Activated CD4-positive, alpha-beta T cell treated with anti-CD3 and anti-CD28 coated beads for 36 hours (primary cell): Measurements from ENCODE around the gene FAAH. TPM values are rescaled to one million over a fixed set of nuclear protein-coding genes. Genes with fewer than 3 reads are reported as not detected.

Experiments
- ATAC-seq: fragments of 200-7000 bp; cut with Tn5 transposase; one replicate; pipeline ENCODE4 v1.10.0; 2021; ENCODE audit warnings: mild to moderate bottlenecking, moderate library complexity
- CTCF ChIA-PET: fragments of 350-600 bp; sonication (Branson Sonifier 250); formaldehyde crosslinking; loops from one replicate; lab custom pipeline; 2021; ENCODE audit warnings: antibody characterized with exemption; lab: Charles Lee
- POLR2A ChIA-PET: fragments of 350-600 bp; sonication (Branson Sonifier 250); formaldehyde crosslinking; loops from one replicate; lab custom pipeline; 2021; ENCODE audit warnings: antibody characterized with exemption, inconsistent platforms; lab: Charles Lee
- DNase-seq: peaks from one replicate; pipeline ENCODE4 v3.0.0-alpha.2; 2020
- H3K27ac Mint-ChIP-seq: one replicate; pipeline ENCODE4 v1.8.0; 2021; ENCODE audit warnings: mixed read lengths
- H3K27me3 Mint-ChIP-seq: one replicate; pipeline ENCODE4 v1.8.0; 2021; ENCODE audit warnings: mixed read lengths
- H3K36me3 Mint-ChIP-seq: one replicate; pipeline ENCODE4 v1.8.0; 2021; ENCODE audit warnings: low read depth, mixed read lengths
- H3K4me1 Mint-ChIP-seq: one replicate; pipeline ENCODE4 v1.8.0; 2021; ENCODE audit warnings: mixed read lengths
- H3K4me3 Mint-ChIP-seq: one replicate; pipeline ENCODE4 v1.8.0; 2021; ENCODE audit warnings: mild to moderate bottlenecking, moderate library complexity, mixed read lengths
- H3K9me3 Mint-ChIP-seq: one replicate; pipeline ENCODE4 v1.8.0; 2021; ENCODE audit warnings: low read depth, mixed read lengths
- intact Hi-C, 2 experiments: fragments of 100-400 bp; cut with DNase I in 1 of 2; cut with micrococcal nuclease in 1 of 2; formaldehyde crosslinking; loops; one replicate each; pipeline versions ENCODE4 v1.14.2 to v1.15.1; 2022 to 2024; cut with DNase I, micrococcal nuclease
- total RNA-seq, 2 experiments: library from RNA; stranded (reverse); gene quantifications; one replicate each; pipeline ENCODE4 v1.2.3, GENCODE V29; 2021

The FAAH gene
- total RNA-seq, 2 experiments from 2014 or later, result 5.3 to 7.5 TPM

DNA sequence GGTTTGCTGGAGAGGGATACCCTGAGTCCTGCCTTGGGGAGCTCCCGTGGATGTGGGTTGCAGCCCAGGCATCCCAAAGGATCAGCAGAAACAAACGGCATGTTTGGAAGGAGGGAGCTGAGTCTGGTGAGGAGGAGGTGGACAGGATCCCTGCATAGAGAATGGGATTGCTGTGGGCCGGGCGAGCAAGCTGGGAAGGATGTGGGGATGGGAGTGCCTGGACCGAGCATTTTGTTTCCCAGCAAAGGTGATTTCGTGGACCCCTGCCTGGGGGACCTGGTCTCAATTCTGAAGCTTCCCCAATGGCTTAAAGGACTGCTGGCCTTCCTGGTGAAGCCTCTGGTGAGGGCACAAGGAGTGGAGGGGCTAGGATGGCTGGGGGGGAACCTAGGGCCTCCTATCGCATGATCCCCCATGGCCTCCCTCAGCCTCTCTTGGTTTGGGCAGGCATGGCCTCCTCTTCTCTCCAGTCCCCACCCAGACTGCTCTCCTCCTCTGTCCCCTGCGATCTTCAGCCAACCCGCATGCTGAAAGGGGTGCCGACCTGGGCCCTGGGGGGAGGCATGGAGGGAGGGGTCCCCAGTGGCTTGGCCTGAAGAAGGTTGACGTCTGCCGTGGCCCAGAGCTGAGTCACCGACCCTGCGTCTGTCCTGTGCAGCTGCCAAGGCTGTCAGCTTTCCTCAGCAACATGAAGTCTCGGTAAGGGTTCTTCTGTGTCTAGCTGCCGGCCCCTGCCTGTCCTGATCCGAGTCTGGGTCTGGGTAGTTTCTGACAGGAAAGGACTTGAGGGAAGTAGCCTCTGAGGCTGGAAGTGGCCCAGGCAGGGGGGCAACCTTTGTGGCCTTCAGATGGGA lies 16.3 kb downstream of the FAAH start:
- intact Hi-C loops, result no loop called here
- Mint-ChIP-seq H3K36me3 (no peaks in the 10 kb centered on the region), H3K27ac (no peak overlapping the region), H3K4me3 (no peak overlapping the region), H3K27me3 (no peaks in the 10 kb centered on the region), H3K9me3 (no peaks in the 10 kb centered on the region), H3K4me1 (no peaks in the 10 kb centered on the region)
- no peak for ATAC-seq
- DNase-seq, result no peak
- ChIA-PET CTCF (interaction anchor here (0.5 to 1.7 kb wide), 8 partner anchors 11 to 119 kb away, joined by 3 to 7 read pairs (median 4); no protein-coding TSS in a partner anchor), POLR2A (no interaction called here)

GRCh38 chr1:46411010-46411405 lies 16.9 kb downstream of the FAAH start:
- POLR2A ChIA-PET, result no interaction called here
- Mint-ChIP-seq H3K36me3 (no peaks in the 10 kb centered on the region), H3K27me3 (no peaks in the 10 kb centered on the region), H3K4me3 (no peak overlapping the region), H3K27ac (no peak overlapping the region), H3K4me1 (no peaks in the 10 kb centered on the region), H3K9me3 (no peaks in the 10 kb centered on the region)
- no peak for ATAC-seq
- intact Hi-C loops, result no loop called here
- CTCF ChIA-PET, result interaction anchor here (1.0 to 1.3 kb wide), 3 partner anchors 11 to 36 kb away, joined by 3 to 7 read pairs (median 4); no protein-coding TSS in a partner anchor
- no peak for DNase-seq

GRCh38 chr1:46411601-46412341 lies 17.7 kb downstream of the FAAH start:
- ATAC-seq (peak; percentile 20), DNase-seq (peak; percentile 51)
- intact Hi-C loops, result no loop called here
- no peak overlapping the region for H3K4me3 Mint-ChIP-seq
- no peak overlapping the region for H3K27ac Mint-ChIP-seq
- H3K4me1 Mint-ChIP-seq, result no peaks in the 10 kb centered on the region
- CTCF ChIA-PET, result interaction anchor here (0.6 to 1.1 kb wide), 3 partner anchors 10 to 35 kb away, joined by 4 to 7 read pairs (median 4); no protein-coding TSS in a partner anchor
- POLR2A ChIA-PET, result no interaction called here
- H3K36me3 Mint-ChIP-seq, result no peaks in the 10 kb centered on the region
- H3K27me3 Mint-ChIP-seq, result no peaks in the 10 kb centered on the region
- no peaks in the 10 kb centered on the region for H3K9me3 Mint-ChIP-seq

GRCh38 chr1:46412893-46413595 lies 18.9 kb downstream of the FAAH start:
- no peaks in the 10 kb centered on the region for H3K36me3 Mint-ChIP-seq
- no peak overlapping the region for H3K27ac Mint-ChIP-seq
- no peaks in the 10 kb centered on the region for H3K27me3 Mint-ChIP-seq
- POLR2A ChIA-PET, result no interaction called here
- ATAC-seq (no peak), DNase-seq (no peak)
- intact Hi-C loops, result no loop called here
- no peak overlapping the region for H3K4me3 Mint-ChIP-seq
- no peaks in the 10 kb centered on the region for H3K4me1 Mint-ChIP-seq
- H3K9me3 Mint-ChIP-seq, result no peaks in the 10 kb centered on the region
- CTCF ChIA-PET, result interaction anchor here (1.0 to 2.0 kb wide), 4 partner anchors 9 to 34 kb away, joined by 3 to 5 read pairs (median 4); no protein-coding TSS in a partner anchor

GRCh38 chr1:46413596-46413985 lies 19.5 kb downstream of the FAAH start:
- H3K36me3 Mint-ChIP-seq, result no peaks in the 10 kb centered on the region
- no peak overlapping the region for H3K4me3 Mint-ChIP-seq
- no peaks in the 10 kb centered on the region for H3K27me3 Mint-ChIP-seq
- H3K9me3 Mint-ChIP-seq, result no peaks in the 10 kb centered on the region
- peak; percentile 93 for ATAC-seq
- H3K4me1 Mint-ChIP-seq, result no peaks in the 10 kb centered on the region
- intact Hi-C loops, result no loop called here
- H3K27ac Mint-ChIP-seq, result no peak overlapping the region
- POLR2A ChIA-PET, result no interaction called here
- peak; percentile 59 for DNase-seq
- CTCF ChIA-PET, result interaction anchor here (0.5 to 2.0 kb wide), 7 partner anchors 9 to 168 kb away, joined by 3 to 5 read pairs (median 3); no protein-coding TSS in a partner anchor

GRCh38 chr1:46415514-46415913 lies 21.4 kb downstream of the FAAH start:
- no peak overlapping the region for H3K4me3 Mint-ChIP-seq
- H3K27ac Mint-ChIP-seq, result no peak overlapping the region
- ATAC-seq, result no peak
- POLR2A ChIA-PET, result no interaction called here
- no peaks in the 10 kb centered on the region for H3K36me3 Mint-ChIP-seq
- no peaks in the 10 kb centered on the region for H3K27me3 Mint-ChIP-seq
- no peak for DNase-seq
- intact Hi-C loops, result no loop called here
- H3K9me3 Mint-ChIP-seq, result no peaks in the 10 kb centered on the region
- CTCF ChIA-PET, result no interaction called here
- H3K4me1 Mint-ChIP-seq, result no peaks in the 10 kb centered on the region

DNA sequence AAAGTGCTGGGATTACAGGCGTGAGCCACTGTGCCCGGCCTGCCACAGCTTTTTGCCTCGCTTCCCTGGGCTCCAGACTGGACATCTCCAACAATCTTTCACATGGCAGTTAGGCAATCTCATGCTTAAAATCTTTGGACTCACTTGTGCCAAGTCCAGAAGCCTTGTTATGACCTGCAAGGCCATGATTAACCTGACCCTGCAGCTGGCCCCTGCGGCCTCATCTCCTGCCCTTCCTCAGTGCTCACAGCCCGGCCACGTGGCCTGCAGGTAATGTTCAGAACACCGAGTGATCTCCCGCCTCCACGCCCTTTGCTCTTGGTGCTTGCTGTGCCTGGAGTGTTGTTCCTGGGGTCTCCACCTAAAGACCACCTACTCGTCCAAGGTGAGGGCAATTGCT lies 24.9 kb downstream of the FAAH start:
- DNase-seq (no peak), ATAC-seq (no peak)
- ChIA-PET POLR2A (no interaction called here), CTCF (interaction anchor here (0.6 kb wide), 1 partner anchor 377 kb away, joined by 3 read pairs; no protein-coding TSS in a partner anchor)
- Mint-ChIP-seq H3K27me3 (peaks cover 5% of the 10 kb centered on the region), H3K4me3 (no peak overlapping the region), H3K36me3 (no peaks in the 10 kb centered on the region), H3K4me1 (no peaks in the 10 kb centered on the region), H3K9me3 (no peaks in the 10 kb centered on the region), H3K27ac (no peak overlapping the region)
- intact Hi-C loops, result no loop called here

- Mint-ChIP-seq H3K27me3 (peaks cover 11% of the 10 kb centered on the region), H3K4me1 (no peaks in the 10 kb centered on the region), H3K36me3 (no peaks in the 10 kb centered on the region), H3K9me3 (no peaks in the 10 kb centered on the region), H3K27ac (no peak overlapping the region), H3K4me3 (no peak overlapping the region)
- POLR2A ChIA-PET, result no interaction called here
- CTCF ChIA-PET, result interaction anchor here (1.1 to 1.9 kb wide), 2 partner anchors 13 kb away, joined by 5 to 7 read pairs; no protein-coding TSS in a partner anchor
- DNase-seq, result no peak
- intact Hi-C loops, result no loop called here
- ATAC-seq, result no peak
Measured at GRCh38 chr1:46420533-46420915, 26.4 kb downstream of the FAAH start.

- ChIA-PET CTCF (interaction anchor here (0.6 to 1.9 kb wide), 7 partner anchors 8 to 108 kb away, joined by 3 to 7 read pairs (median 3); no protein-coding TSS in a partner anchor), POLR2A (no interaction called here)
- Mint-ChIP-seq H3K27ac (no peak overlapping the region), H3K27me3 (peaks cover 13% of the 10 kb centered on the region), H3K36me3 (no peaks in the 10 kb centered on the region), H3K9me3 (no peaks in the 10 kb centered on the region), H3K4me3 (no peak overlapping the region), H3K4me1 (no peaks in the 10 kb centered on the region)
- no peak for DNase-seq
- no peak for ATAC-seq
- intact Hi-C loops, result no loop called here
Measured at GRCh38 chr1:46421739-46422138, 27.6 kb downstream of the FAAH start.

GRCh38 chr1:46422261-46422871 lies 28.2 kb downstream of the FAAH start:
- intact Hi-C loops, result no loop called here
- H3K27ac Mint-ChIP-seq, result no peak overlapping the region
- no peaks in the 10 kb centered on the region for H3K4me1 Mint-ChIP-seq
- H3K36me3 Mint-ChIP-seq, result no peaks in the 10 kb centered on the region
- no peaks in the 10 kb centered on the region for H3K9me3 Mint-ChIP-seq
- DNase-seq, result no peak
- no peak overlapping the region for H3K4me3 Mint-ChIP-seq
- H3K27me3 Mint-ChIP-seq, result peaks cover 13% of the 10 kb centered on the region
- ATAC-seq, result no peak
- POLR2A ChIA-PET, result interaction anchor here (0.6 kb wide), 1 partner anchor 740 kb away, joined by 4 read pairs; no protein-coding TSS in a partner anchor
- CTCF ChIA-PET, result interaction anchor here (0.7 to 1.9 kb wide), 6 partner anchors 9 to 24 kb away, joined by 3 to 7 read pairs (median 4); no protein-coding TSS in a partner anchor
